ENCODE data around the gene MUC3A. TPM values are rescaled to one million over a fixed set of nuclear protein-coding genes. Genes with fewer than 3 reads are reported as not detected.
"Not testable (repeated sequence)": the region's sequence is repeated elsewhere in the genome, so short reads cannot be mapped to it uniquely, and the experiment has no call there.

MUC3A gene
- total RNA-seq, 1 donor from 2014 or later, result 0.36 TPM

- intact Hi-C loops (cut with DNase I), result no loop called here
- ATAC-seq, result no peak
- no peak for DNase-seq (ENCODE audit: low spot score)
Measured at GRCh38 chr7:100966542-100967291, 17.4 kb downstream of the MUC3A start.

- intact Hi-C loops (cut with DNase I), result no loop called here
- no peak for DNase-seq (ENCODE audit: low spot score)
- no peak for ATAC-seq
Measured at GRCh38 chr7:100967292-100967863, 18.0 kb downstream of the MUC3A start.

GRCh38 chr7:100968031-100968430, 18.7 kb downstream of the MUC3A start:
- intact Hi-C loops (cut with DNase I), result no loop called here
- ATAC-seq, result no peak
- DNase-seq (ENCODE audit: low spot score), result no peak

GRCh38 chr7:100968650-100969049, 19.3 kb downstream of the MUC3A start:
- no peak for DNase-seq (ENCODE audit: low spot score)
- intact Hi-C loops (cut with DNase I), result no loop called here
- ATAC-seq, result peak; percentile 12

GRCh38 chr7:100969066-100969615, 19.8 kb downstream of the MUC3A start, which contains the start of gene MUC12:
MUC12 (plus strand) TSS chr7:100969565; CDS start chr7:100969623, 58 bp downstream.
- no peak for ATAC-seq
- no peak for DNase-seq (ENCODE audit: low spot score)
- intact Hi-C loops (cut with DNase I), result no loop called here

GRCh38 chr7:100971111-100972001, 22.0 kb downstream of the MUC3A start:
- intact Hi-C loops (cut with DNase I), result no loop called here
- DNase-seq (ENCODE audit: low spot score), result no peak
- no peak for ATAC-seq

GRCh38 chr7:100972002-100972347, 22.6 kb downstream of the MUC3A start:
- DNase-seq (ENCODE audit: low spot score) (no peak), ATAC-seq (no peak)
- intact Hi-C loops (cut with DNase I), result no loop called here

GRCh38 chr7:100974021-100974420, 24.7 kb downstream of the MUC3A start:
- DNase-seq (ENCODE audit: low spot score) (no peak), ATAC-seq (no peak)
- intact Hi-C loops (cut with DNase I), result no loop called here

- ATAC-seq (no peak), DNase-seq (ENCODE audit: low spot score) (no peak)
- intact Hi-C loops (cut with DNase I), result no loop called here
Measured at GRCh38 chr7:100975371-100975821, 26.1 kb downstream of the MUC3A start.

GRCh38 chr7:100978300-100978699, 29.0 kb downstream of the MUC3A start:
- intact Hi-C loops (cut with DNase I), result no loop called here
- ATAC-seq (no peak), DNase-seq (ENCODE audit: low spot score) (no peak)

- ATAC-seq, result no peak
- no peak for DNase-seq (ENCODE audit: low spot score)
- intact Hi-C loops (cut with DNase I), result no loop called here
Measured at GRCh38 chr7:100983451-100984187, 34.3 kb downstream of the MUC3A start.

GRCh38 chr7:100984241-100984918, 35.0 kb downstream of the MUC3A start:
- DNase-seq (ENCODE audit: low spot score); intact Hi-C loops (cut with DNase I); ATAC-seq: not testable (repeated sequence)

GRCh38 chr7:100985033-100985797, 35.9 kb downstream of the MUC3A start:
- ATAC-seq; intact Hi-C loops (cut with DNase I); DNase-seq (ENCODE audit: low spot score): not testable (repeated sequence)

GRCh38 chr7:100991631-100992030, 42.3 kb downstream of the MUC3A start:
- no peak for DNase-seq (ENCODE audit: low spot score)
- intact Hi-C loops (cut with DNase I), result no loop called here
- no peak for ATAC-seq

- ATAC-seq; intact Hi-C loops (cut with DNase I); DNase-seq (ENCODE audit: low spot score): not testable (repeated sequence)
Measured at GRCh38 chr7:100992280-100992679, 42.9 kb downstream of the MUC3A start.

GRCh38 chr7:100994671-100995070, 45.3 kb downstream of the MUC3A start:
- DNase-seq (ENCODE audit: low spot score); intact Hi-C loops (cut with DNase I): not testable (repeated sequence)
- peak; percentile 24 for ATAC-seq

- ATAC-seq; DNase-seq (ENCODE audit: low spot score); intact Hi-C loops (cut with DNase I): not testable (repeated sequence)
Measured at GRCh38 chr7:100998530-100998929, 49.2 kb downstream of the MUC3A start.
